DOHH2 (cell line): Measurements from ENCODE around the gene TTC9B.

Source experiments
- H3F3A ChIP-seq: fragments of 200-600 bp; sonication (generic), shearing (Covaris generic); 2 replicates; pipeline ENCODE4 v1.6.0; 2016; ENCODE audit warnings: antibody characterized with exemption, mild to moderate bottlenecking; ENCODE audit not compliant: control insufficient read depth, insufficient read depth
- H3K27ac ChIP-seq: fragments of 200-600 bp; sonication (generic); 2 replicates; pipeline ENCODE4 v1.5.1; 2014; ENCODE audit warnings: low read depth, mild to moderate bottlenecking, low read length, moderate library complexity
- H3K27me3 ChIP-seq: fragments of 200-600 bp; sonication (generic); 2 replicates; pipeline ENCODE4 v1.6.1; 2014; ENCODE audit warnings: mild to moderate bottlenecking, low read length, mixed read lengths; ENCODE audit not compliant: control insufficient read depth
- H3K36me3 ChIP-seq: fragments of 200-600 bp; sonication (generic); 2 replicates; pipeline ENCODE4 v1.6.1; 2014; ENCODE audit warnings: mild to moderate bottlenecking, low read length, moderate library complexity, mixed read lengths; ENCODE audit not compliant: control insufficient read depth
- H3K4me1 ChIP-seq: fragments of 200-600 bp; sonication (generic); 2 replicates; pipeline ENCODE4 v1.6.1; 2014; ENCODE audit warnings: mild to moderate bottlenecking, low read length, mixed read lengths; ENCODE audit not compliant: control insufficient read depth
- H3K4me2 ChIP-seq: fragments of 200-600 bp; sonication (generic); 2 replicates; pipeline ENCODE4 v1.6.0; 2014; ENCODE audit warnings: mild to moderate bottlenecking, low read length, moderate library complexity
- H3K4me3 ChIP-seq: fragments of 200-600 bp; sonication (generic); 2 replicates; pipeline ENCODE4 v1.5.1; 2014; ENCODE audit warnings: mild to moderate bottlenecking, low read length, mixed read lengths
- H3K79me2 ChIP-seq: fragments of 200-600 bp; sonication (generic); 2 replicates; pipeline ENCODE4 v1.6.1; 2014; ENCODE audit warnings: mild to moderate bottlenecking, low read length, mixed read lengths; ENCODE audit not compliant: control insufficient read depth
- H3K9me2 ChIP-seq: fragments of 200-600 bp; sonication (generic); replicated peaks from 2 replicates; pipeline ENCODE4 v1.6.1; 2014; ENCODE audit warnings: mild to moderate bottlenecking, low read length, mixed read lengths; ENCODE audit not compliant: control insufficient read depth
- H3K9me3 ChIP-seq: fragments of 200-600 bp; sonication (generic); 2 replicates; pipeline ENCODE4 v1.6.1; 2014; ENCODE audit warnings: antibody characterized with exemption, low read length, mixed read lengths; ENCODE audit not compliant: control insufficient read depth, insufficient read depth
- H4K20me1 ChIP-seq: fragments of 200-600 bp; sonication (generic); 2 replicates; pipeline ENCODE4 v1.6.0; 2014; ENCODE audit warnings: low read depth, mild to moderate bottlenecking, antibody characterized with exemption, low read length, moderate library complexity; ENCODE audit not compliant: control insufficient read depth, insufficient read depth
- CTCF ChIP-seq: fragments of 200-600 bp; sonication (generic); IDR thresholded peaks from one replicate; pipeline ENCODE4 v1.5.1; 2014; ENCODE audit warnings: antibody characterized with exemption, mild to moderate bottlenecking, low read depth, low read length; ENCODE audit not compliant: poor library complexity, severe bottlenecking
- EZH2phosphoT487 ChIP-seq: fragments of 200-600 bp; sonication (generic); IDR thresholded peaks from 2 replicates; pipeline ENCODE4 v1.6.1; 2017; ENCODE audit warnings: borderline replicate concordance, mild to moderate bottlenecking, antibody characterized with exemption, low read length, moderate library complexity, mixed read lengths

Gene TTC9B

GRCh38 chr19:40257096-40257517, 38.9 kb upstream of the TTC9B start:
- peaks cover 3% of the 10 kb centered on the region; the same call in 1 of the 2 replicates for H3F3A ChIP-seq
- no peak for TF ChIP-seq EZH2phosphoT487
- no peak for TF ChIP-seq CTCF
- no peaks in the 10 kb centered on the region for H4K20me1 ChIP-seq
- no peaks in the 10 kb centered on the region for H3K27me3 ChIP-seq
- peaks cover 34% of the 10 kb centered on the region for H3K79me2 ChIP-seq
- no peaks in the 10 kb centered on the region for H3K4me1 ChIP-seq
- no peak overlapping the region for H3K4me3 ChIP-seq
- H3K36me3 ChIP-seq: peaks cover 42% of the 10 kb centered on the region
- H3K9me3 ChIP-seq: no peaks in the 10 kb centered on the region
- no peaks in the 10 kb centered on the region for H3K9me2 ChIP-seq
- no peak overlapping the region for H3K27ac ChIP-seq
- H3K4me2 ChIP-seq: no peak overlapping the region

GRCh38 chr19:40256512-40256911, 38.3 kb upstream of the TTC9B start:
- no peak for TF ChIP-seq CTCF
- no peak for TF ChIP-seq EZH2phosphoT487
- Histone ChIP-seq H4K20me1 (no peaks in the 10 kb centered on the region), H3K27me3 (no peaks in the 10 kb centered on the region), H3K36me3 (peaks cover 47% of the 10 kb centered on the region), H3K4me3 (no peak overlapping the region), H3K4me1 (no peaks in the 10 kb centered on the region), H3K9me3 (no peaks in the 10 kb centered on the region), H3K9me2 (no peaks in the 10 kb centered on the region), H3K4me2 (no peak overlapping the region), H3F3A (peaks cover 3% of the 10 kb centered on the region; the same call in 1 of the 2 replicates), H3K27ac (no peak overlapping the region), H3K79me2 (peaks cover 35% of the 10 kb centered on the region)

- H3K4me2 ChIP-seq: no peak overlapping the region
- H3K36me3 ChIP-seq: peaks cover 46% of the 10 kb centered on the region
- H3K27ac ChIP-seq: no peak overlapping the region
- H3K79me2 ChIP-seq: peaks cover 30% of the 10 kb centered on the region
- H4K20me1 ChIP-seq: no peaks in the 10 kb centered on the region
- no peaks in the 10 kb centered on the region for H3K27me3 ChIP-seq
- H3F3A ChIP-seq: peaks cover 3% of the 10 kb centered on the region; the same call in 1 of the 2 replicates
- no peak for TF ChIP-seq CTCF
- TF ChIP-seq EZH2phosphoT487: no peak
- no peaks in the 10 kb centered on the region for H3K9me3 ChIP-seq
- no peak overlapping the region for H3K4me3 ChIP-seq
- H3K9me2 ChIP-seq: no peaks in the 10 kb centered on the region
- H3K4me1 ChIP-seq: no peaks in the 10 kb centered on the region
Measured at GRCh38 chr19:40255619-40256166, 37.5 kb upstream of the TTC9B start.
